Right lobe of liver (tissue), 6 donors: Measurements from ENCODE around the gene CIBAR2. TPM values are rescaled to one million over a fixed set of nuclear protein-coding genes. Genes with fewer than 3 reads are reported as not detected.

ENCODE experiments used
- ATAC-seq, 4 donors: fragments of 200-7000 bp; cut with Tn5 transposase; one replicate each; pipeline ENCODE4 v1.9.1; 2020; ENCODE audit warnings: mild to moderate bottlenecking in 4 of 4, moderate library complexity in 4 of 4
- DNase-seq, 3 donors: peaks; one replicate each; pipeline ENCODE4 v3.0.0-alpha.2; 2020
- H3K27ac ChIP-seq, 3 donors: fragments of 200-600 bp; one replicate each; pipeline ENCODE4 v1.8.0; 2022
- H3K27me3 ChIP-seq, 2 donors: fragments of 200-600 bp; one replicate each; pipeline ENCODE4 v1.8.0; 2022
- H3K36me3 ChIP-seq, 4 donors: fragments of 200-600 bp; sonication (generic) in 1 of 4; one replicate each; pipeline versions ENCODE4 v1.5.1 to v1.8.0; 2017 to 2022; ENCODE audit warnings: control low read depth in 1 of 4
- H3K4me1 ChIP-seq, 4 donors: fragments of 200-600 bp; sonication (generic) in 1 of 4; one replicate each; pipeline versions ENCODE4 v1.5.1 to v1.8.0; 2017 to 2022; ENCODE audit warnings: control low read depth in 1 of 4
- H3K4me3 ChIP-seq, 3 donors: fragments of 200-600 bp; one replicate each; pipeline ENCODE4 v1.8.0; 2022
- H3K9me3 ChIP-seq, 4 donors: fragments of 200-600 bp; sonication (generic) in 1 of 4; one replicate each; pipeline versions ENCODE4 v1.5.1 to v1.8.0; 2017 to 2022; ENCODE audit warnings: control low read depth in 1 of 4
- POLR2A ChIP-seq: fragments of 450-650 bp; IDR thresholded peaks from one replicate; pipeline ENCODE4 v1.6.1; 2017; ENCODE audit warnings: antibody characterized with exemption, mild to moderate bottlenecking
- WGBS: methylation state at CpG from one replicate; pipeline ENCODE4 v1.1.6; 2018; ENCODE audit warnings: low coverage, low lambda C conversion rate; ENCODE audit not compliant: insufficient coverage; ENCODE audit errors: missing lambda C conversion rate; 5-methylcytosine and 5-hydroxymethylcytosine counted together
- intact Hi-C, 2 donors: fragments of 100-400 bp; cut with DNase I; formaldehyde crosslinking; loops; one replicate each; pipeline versions ENCODE4 v1.11.2 to v1.14.1; 2022
- total RNA-seq, 6 experiments: library from RNA; depleted of rRNA in 2 of 6; stranded (reverse); fragments of >200 nt in 2 of 6; fragmentation: NEBNext Ultra II Directional in 3 of 6; extraction: Animal tissue kit (Norgen Biotek cat#: 25700) in 3 of 6; gene quantifications; one replicate each; pipeline versions ENCODE4 v1.1.0 to v1.2.4, GENCODE V29; 2016 to 2023
- TF ChIP-seq, protein P1 (sequence below), 4 donors: fragments of 200-600 bp in 3 of 4; fragments of 450-650 bp in 1 of 4; IDR thresholded peaks; one replicate each; pipeline versions ENCODE4 v1.5.1 to v1.8.0; 2016 to 2022; ENCODE audit warnings: antibody characterized with exemption in 4 of 4, mild to moderate bottlenecking in 2 of 4
- donor health status: DM: no; HTN: yes; CAD: no.
- donor health status: DM: no; HTN: no; CAD: no.
- donor health status: DM: no; HTN: no; CAD: no.
- donor health status: DM: no; HTN: yes; CAD: no.
- donor health status: DM: no; HTN: yes; CAD: no.

Gene CIBAR2
- total RNA-seq, 6 experiments from 2014 or later, result not detected

DNA sequence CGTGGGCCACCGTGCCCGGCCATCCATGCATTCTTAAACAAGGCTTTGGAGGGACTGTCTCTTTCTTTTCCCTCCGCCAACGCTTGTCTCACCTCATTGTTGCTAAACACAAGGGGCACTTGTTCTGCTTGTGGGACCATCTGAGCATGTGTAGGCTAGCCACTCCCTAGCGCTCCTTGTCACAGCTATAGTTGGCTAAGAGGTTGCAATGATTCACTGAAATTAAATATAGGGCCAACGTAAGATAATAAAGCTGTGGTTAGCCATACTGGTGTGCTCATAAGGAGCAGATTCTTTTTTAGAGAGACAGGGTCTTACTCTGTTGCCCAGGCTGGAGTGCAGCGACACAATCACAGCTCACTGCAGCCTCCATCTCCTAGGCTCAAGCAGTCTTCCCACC is 43.5 kb downstream of the CIBAR2 start:
- 100% methylated on average over 6 of the region's 8 CpGs for WGBS
- no peaks in the 10 kb centered on the region for H3K4me1 ChIP-seq
- H3K36me3 ChIP-seq, result peaks cover 0 to 3% (median 0%) of the 10 kb centered on the region in 4 donors

DNA sequence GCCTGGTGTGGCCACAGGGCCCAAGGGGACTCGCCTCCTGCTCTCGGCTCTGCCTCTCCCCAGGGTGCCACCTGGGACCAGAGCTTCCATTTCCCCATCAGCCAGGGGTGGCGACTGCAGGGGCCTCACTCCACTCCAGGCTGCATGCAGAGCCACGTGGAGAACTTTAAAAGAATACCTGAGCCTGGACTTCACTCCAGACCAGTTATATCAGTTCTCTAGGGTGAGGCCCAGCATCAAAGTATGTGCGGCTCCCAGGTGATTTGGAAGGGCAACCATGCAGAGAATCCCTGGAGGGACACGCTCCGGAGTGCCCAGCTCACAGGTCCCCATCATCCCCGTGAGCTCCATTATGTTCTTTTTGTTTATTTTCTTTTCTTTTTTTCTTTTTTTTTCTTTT is 44.8 kb downstream of the CIBAR2 start:
- H3K9me3 ChIP-seq, result no peaks in the 10 kb centered on the region

More for the DNA sequence above, 43.5 kb downstream of the CIBAR2 start:
- TF ChIP-seq POLR2A, result no peak
- TF ChIP-seq, protein P1, sequence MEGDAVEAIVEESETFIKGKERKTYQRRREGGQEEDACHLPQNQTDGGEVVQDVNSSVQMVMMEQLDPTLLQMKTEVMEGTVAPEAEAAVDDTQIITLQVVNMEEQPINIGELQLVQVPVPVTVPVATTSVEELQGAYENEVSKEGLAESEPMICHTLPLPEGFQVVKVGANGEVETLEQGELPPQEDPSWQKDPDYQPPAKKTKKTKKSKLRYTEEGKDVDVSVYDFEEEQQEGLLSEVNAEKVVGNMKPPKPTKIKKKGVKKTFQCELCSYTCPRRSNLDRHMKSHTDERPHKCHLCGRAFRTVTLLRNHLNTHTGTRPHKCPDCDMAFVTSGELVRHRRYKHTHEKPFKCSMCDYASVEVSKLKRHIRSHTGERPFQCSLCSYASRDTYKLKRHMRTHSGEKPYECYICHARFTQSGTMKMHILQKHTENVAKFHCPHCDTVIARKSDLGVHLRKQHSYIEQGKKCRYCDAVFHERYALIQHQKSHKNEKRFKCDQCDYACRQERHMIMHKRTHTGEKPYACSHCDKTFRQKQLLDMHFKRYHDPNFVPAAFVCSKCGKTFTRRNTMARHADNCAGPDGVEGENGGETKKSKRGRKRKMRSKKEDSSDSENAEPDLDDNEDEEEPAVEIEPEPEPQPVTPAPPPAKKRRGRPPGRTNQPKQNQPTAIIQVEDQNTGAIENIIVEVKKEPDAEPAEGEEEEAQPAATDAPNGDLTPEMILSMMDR (IDR thresholded peaks at IDR 0.05), result no peak
- no peak for DNase-seq
- H3K27ac ChIP-seq, result no peak overlapping the region
- intact Hi-C loops, result no loop called here
- no peaks in the 10 kb centered on the region for H3K9me3 ChIP-seq
- H3K4me3 ChIP-seq, result no peak overlapping the region
- ATAC-seq, result no peak
- H3K27me3 ChIP-seq, result no peaks in the 10 kb centered on the region

DNA sequence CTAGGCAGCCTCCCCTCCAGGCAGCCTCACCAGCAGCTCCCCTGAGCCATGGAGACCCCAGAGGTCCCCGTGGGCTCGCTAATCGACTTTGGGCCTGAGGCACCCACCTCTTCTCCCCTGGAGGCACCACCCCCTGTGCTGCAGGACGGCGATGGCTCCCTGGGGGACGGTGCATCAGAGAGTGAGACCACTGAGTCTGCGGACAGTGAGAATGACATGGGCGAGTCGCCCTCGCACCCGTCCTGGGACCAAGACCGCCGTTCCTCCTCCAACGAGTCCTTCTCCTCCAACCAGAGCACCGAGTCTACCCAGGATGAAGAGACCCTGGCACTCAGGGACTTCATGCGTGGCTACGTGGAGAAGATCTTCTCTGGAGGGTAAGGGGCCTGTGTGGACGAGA is 45.2 kb downstream of the CIBAR2 start:
- H3K9me3 ChIP-seq, result no peaks in the 10 kb centered on the region
- no peak overlapping the region for H3K4me3 ChIP-seq
- no peak overlapping the region for H3K27ac ChIP-seq
- no peak for DNase-seq
- intact Hi-C loops, result no loop called here
- H3K36me3 ChIP-seq, result peaks cover 0 to 3% (median 0%) of the 10 kb centered on the region in 4 donors
- H3K4me1 ChIP-seq, result no peaks in the 10 kb centered on the region
- WGBS, result 100% methylated on average over 1 of the region's 18 CpGs
- TF ChIP-seq, protein P1 (IDR thresholded peaks at IDR 0.05), result no peak
- TF ChIP-seq POLR2A, result no peak
- peak in 1 of 4 donors; percentile 13 for ATAC-seq
- H3K27me3 ChIP-seq, result no peaks in the 10 kb centered on the region

More for the DNA sequence above, 44.8 kb downstream of the CIBAR2 start:
- no peaks in the 10 kb centered on the region for H3K4me1 ChIP-seq
- intact Hi-C loops, result no loop called here
- no CpG with 5 or more reads among the region's 8 CpGs for WGBS
- H3K27me3 ChIP-seq, result no peaks in the 10 kb centered on the region
- peaks cover 0 to 3% (median 0%) of the 10 kb centered on the region in 4 donors for H3K36me3 ChIP-seq
- TF ChIP-seq, protein P1 (IDR thresholded peaks at IDR 0.05), result no peak
- no peak for TF ChIP-seq POLR2A
- DNase-seq (no peak), ATAC-seq (no peak)
- H3K27ac ChIP-seq, result no peak overlapping the region
- H3K4me3 ChIP-seq, result no peak overlapping the region

DNA sequence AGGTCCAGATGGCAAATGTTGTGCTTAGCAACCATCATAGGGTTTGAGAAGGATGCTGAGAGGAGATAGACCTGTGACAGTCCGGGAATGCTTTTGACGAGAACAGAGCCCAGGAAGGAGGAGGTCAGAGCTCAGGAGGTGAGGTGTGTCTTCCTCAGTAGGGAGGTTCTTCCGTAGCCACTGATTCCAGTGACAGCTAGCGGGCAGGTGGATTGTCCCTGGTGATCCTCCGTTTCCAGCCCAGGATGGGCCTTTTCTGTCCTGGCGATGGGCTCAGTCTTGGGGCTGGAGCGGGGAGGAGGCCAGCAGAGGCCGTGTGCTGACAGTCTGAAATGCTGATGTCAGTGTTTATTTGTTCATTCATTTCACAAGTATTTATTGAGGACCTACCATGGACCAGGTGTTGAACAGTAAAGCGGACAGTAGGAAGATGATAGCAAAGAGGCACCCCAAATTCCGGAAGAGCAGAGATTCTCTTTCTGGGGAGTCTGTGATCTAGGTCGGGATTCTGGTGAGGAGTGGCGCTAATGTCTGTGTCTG is 45.9 kb downstream of the CIBAR2 start:
- Histone ChIP-seq H3K27me3 (no peaks in the 10 kb centered on the region), H3K27ac (no peak overlapping the region), H3K9me3 (no peaks in the 10 kb centered on the region), H3K36me3 (peaks cover 0 to 3% (median 0%) of the 10 kb centered on the region in 4 donors), H3K4me1 (no peaks in the 10 kb centered on the region), H3K4me3 (no peak overlapping the region)
- ATAC-seq, result no peak
- WGBS, result 82% methylated on average over 6 of the region's 12 CpGs
- intact Hi-C loops, result no loop called here
- TF ChIP-seq, protein P1 (IDR thresholded peaks at IDR 0.05), result no peak
- TF ChIP-seq POLR2A, result no peak
- no peak for DNase-seq
